ENCODE measurements around the gene IL10RB.
"Not testable (repeated sequence)": the region's sequence is repeated elsewhere in the genome, so short reads cannot be mapped to it uniquely, and the experiment has no call there.

Gene IL10RB

DNA sequence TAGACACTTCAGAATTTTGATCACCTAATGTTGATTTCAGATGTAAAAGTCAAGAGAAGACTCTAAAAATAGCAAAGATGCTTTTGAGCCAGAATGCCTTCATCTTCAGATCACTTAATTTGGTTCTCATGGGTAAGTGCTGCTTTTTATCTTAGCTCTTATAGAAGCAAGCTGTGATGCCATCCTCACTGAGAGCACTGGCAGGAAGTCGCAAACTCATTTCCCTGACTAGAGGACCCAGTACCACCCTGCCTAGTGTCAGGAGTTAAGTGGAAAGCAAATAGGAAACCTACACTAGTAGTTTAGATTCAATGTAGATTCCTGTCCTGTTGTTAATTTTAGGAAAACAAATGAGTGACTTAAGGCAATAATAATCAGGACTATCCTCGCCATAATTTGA lies 24.3 kb upstream of the IL10RB start:
- no peak for DNase-seq (ENCODE audit: low read depth)

DNA sequence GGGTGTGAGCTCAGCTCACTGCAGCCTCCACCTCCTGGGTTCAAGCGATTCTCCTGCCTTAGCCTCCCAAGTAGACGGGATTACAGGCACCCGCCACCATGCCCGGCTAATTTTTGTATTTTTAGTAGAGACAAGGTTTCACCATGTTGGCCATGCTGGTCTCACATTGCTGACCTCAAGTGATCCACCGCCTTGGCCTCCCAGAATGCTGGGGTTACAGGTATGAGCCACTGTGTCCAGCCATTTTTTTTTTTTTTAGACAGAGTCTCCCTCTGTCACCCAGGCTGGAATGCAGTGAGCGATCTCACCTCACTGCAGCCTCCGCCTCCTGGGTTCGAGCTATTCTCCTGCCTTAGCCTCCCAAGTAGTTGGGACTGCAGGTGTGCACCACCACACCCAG lies 23.3 kb upstream of the IL10RB start:
- DNase-seq (ENCODE audit: low read depth): not testable (repeated sequence)

DNA sequence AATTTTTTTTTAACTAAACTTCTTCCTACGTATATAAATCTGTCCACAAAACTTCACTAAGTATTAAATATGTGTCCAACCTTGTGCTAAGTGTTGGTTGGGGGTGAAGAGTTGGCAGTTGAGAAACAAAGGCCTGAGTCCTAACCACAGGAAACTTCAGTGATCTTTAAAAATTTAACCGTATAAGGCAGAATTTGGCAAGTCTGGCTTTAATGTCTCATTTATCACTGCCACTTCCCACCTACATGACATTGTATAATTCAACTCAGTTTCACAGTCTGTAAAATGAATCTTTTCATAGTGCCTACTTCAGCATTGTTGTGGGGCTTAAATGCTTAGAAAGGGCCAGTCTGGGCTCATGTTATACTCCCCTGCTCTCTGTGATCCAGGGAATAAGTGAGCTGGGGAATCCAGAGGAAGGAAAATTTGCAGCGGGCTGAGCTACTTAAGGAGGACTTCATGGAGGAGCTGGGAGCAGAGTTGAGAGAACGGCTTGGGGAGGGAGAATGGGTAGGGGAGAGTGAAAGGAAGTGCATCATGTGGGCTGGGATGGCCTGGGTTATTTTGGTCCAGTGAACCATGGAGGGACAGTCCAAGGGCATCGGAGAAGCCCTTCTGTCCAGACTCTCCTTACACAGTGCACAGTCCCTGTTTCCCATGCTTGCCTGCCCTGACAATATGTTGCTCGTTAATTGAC lies 21.9 kb upstream of the IL10RB start:
- DNase-seq (ENCODE audit: low read depth): no peak

DNA sequence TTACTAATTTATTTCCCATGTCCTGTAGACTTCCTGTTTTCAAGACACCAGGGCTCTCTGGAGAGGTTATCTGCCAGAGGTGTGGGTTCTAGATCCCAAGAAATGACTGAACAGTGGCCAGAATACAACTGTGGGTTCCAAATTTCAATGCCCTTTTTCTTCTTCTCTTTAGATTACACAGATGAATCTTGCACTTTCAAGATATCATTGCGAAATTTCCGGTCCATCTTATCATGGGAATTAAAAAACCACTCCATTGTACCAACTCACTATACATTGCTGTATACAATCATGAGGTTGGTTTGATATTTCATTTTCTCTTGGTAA lies 21.4 kb upstream of the IL10RB start:
- DNase-seq (ENCODE audit: low read depth): no peak

DNA sequence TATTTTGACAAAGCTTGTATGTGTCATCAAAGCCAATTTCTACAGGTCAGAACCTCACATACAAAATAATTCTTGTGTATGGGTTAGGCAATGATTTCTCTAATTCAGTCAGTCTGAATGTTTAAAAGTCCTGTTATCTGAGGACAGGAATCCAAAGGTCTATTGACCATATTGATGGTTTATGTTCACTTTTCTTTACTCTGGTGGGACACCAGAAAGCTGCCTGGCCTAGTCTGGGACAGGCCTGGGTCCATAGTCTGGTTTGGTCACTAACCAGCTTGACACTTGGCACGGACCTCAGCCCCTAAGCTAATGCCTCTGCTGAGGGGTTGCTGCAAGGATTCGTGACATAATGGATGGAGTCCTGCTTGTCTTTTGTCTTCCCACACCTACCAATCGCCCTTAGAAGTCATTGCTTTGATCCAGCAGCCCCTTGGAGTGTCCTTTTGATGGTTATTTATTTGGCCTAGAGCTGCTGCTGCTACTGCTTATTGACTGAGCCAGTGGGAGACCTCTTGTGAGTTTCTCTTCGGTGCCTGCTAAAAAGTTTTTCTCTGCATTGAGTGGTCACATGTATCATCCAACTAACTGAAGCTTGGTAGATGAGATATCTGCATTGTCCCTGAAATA lies 20.8 kb upstream of the IL10RB start:
- DNase-seq (ENCODE audit: low read depth): no peak

DNA sequence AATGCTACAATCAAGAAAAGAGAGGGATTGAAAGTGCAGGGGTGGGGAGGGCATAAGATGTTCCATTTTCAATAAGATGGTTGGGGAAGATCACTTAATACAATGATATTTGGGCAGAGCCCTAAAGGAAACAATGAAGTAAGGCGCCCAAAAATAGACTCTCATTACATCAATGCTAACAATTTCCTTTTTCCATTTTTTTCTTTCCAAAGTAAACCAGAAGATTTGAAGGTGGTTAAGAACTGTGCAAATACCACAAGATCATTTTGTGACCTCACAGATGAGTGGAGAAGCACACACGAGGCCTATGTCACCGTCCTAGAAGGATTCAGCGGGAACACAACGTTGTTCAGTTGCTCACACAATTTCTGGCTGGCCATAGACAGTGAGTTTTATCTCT lies 19.7 kb upstream of the IL10RB start:
- no peak for DNase-seq (ENCODE audit: low read depth)

DNA sequence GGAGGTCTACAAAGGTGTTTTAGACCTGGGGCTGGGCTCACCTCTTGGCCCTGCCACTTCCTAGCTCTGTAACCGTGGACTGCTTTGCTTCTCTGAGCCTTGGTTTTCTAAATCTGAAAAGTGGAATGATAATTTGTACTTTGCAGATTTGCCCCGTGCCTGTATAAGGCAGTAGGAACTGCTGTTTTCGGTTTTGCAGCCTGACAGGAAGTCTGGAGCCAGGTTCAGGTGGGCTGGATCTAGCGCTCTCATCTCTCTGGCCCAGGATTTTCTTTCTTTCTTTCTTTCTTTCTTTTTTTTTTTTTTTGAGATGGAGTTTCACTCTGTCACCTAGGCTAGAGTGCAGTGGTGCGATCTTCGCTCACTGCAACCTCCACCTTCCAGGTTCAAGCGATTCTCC lies 19.2 kb upstream of the IL10RB start:
- no peak for DNase-seq (ENCODE audit: low read depth)

DNA sequence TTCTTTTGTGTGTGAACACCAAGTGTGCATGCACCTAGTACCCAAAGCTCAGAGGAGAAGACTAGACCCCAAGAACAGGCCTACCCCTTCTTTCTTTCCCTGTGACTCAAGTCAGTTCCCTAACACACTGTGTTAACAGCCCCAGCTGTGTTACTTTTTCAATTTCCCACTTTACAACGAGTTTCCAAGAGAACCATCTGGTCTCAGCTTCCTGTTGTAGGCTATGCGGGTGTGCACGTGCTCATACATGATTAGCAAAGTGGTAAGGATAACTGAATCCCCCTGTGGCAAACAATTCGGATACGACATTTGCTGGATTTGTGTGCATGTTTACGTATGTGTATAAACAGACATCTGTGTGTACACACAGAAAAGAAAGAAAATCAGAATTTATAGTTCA lies 18.6 kb upstream of the IL10RB start:
- DNase-seq (ENCODE audit: low read depth): no peak

DNA sequence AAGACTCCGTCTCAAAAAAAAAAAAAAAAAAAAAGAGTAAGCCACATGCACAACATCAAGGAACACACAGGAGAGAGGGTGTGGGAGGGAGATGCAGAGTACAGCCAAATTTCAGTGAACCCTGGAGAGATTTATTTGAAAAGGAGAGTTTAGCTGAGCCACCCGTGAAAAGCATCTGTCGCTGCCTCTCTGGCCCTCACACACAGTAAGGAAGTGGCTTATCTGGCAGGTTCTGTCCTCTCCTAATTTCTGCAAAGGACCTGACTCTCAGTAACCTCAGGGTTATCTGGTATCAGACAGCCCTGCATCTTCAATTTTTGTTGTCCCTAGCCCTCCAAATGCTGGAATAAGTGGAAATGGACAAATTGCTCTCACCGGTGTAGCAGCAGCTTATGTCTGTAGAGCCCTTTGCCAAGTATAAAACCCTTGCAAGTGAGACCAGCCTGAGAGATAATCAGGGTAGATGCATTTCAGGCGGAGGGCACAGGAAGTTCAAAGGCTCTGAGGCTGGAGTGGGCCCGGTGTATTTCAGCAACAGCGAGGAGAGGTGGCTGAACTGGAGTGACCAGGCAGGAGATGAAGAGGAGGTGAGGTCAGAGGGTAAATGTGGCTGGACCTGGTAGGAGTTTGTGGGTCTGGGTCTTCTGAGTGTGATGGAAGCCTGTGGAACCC lies 16.7 kb upstream of the IL10RB start:
- DNase-seq (ENCODE audit: low read depth): no peak

DNA sequence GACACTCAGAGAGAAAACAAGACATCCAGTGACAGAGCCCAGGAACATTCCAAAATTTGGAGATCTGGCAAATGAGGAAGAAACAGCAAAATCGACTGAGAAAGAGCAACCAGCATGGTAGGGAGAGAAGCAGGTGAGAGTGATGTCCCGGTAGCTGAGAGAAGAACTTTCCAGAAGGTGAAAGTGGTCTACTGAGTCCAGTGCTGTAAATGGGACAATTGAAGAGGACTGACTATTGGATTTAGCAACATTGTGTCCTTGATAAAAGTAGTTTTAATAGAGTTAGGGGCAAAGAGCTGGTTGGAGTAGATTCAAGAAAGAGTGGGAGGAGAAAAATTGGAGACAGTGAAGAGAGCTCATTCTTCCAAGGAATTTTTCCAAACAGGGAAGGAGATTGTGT lies 15.0 kb upstream of the IL10RB start:
- no peak for DNase-seq (ENCODE audit: low read depth)

DNA sequence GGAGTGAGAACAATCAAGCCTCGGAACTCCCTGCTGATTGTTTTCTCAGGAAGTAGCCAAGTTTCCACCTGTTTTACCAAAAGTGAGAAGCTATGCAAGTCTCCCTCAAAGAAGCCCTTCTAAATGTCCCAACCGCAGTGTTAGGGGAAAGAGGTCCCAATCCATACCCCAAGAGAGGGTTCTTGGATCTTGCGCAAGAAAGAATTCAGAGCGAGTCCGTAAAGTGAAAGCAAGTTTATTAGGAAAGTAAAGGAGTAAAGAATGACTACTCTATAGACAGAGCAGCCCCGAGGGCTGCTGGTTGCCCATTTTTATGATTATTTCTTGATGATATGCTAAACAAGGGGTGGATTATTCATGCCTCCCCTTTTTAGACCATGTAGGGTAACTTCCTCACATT lies 12.8 kb upstream of the IL10RB start:
- not testable (repeated sequence) for DNase-seq (ENCODE audit: low read depth)

DNA sequence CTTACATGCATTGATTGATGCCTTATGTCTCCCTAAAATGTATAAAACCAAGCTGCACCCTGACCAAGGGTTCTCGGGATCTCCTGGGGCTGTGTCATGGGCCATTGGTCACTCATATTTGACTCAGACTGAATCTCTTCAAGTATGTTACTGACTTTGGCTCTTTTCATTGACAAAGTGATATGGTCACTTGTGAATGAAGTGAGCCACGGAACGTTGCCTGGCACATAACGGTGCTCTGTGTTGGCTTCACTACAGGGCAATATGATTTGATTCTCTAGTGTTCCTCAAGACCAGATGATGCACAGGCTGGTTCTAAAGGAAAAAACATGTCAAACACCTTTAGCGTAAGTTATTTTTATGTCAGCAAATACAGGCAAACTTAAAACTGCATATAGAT lies 11.4 kb upstream of the IL10RB start:
- DNase-seq (ENCODE audit: low read depth): no peak

DNA sequence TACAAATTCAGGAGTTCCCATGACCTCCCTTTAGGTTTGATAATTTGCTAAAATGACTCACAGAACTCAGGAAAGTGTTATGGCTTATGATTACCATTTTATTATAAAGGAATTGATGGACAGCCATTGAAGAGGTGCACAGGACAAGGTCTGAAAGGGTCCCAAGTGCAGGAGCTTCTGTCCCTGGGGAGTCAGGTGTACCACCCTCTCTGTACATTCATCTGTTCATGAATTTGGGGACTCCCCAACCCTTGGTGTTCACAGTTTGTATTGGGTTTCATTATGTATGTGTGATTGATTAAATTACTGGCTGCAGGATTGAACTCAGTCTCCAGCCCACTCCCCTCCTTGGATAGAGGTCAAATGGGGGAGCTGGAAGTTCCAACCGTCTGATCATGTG lies 10.8 kb upstream of the IL10RB start:
- DNase-seq (ENCODE audit: low read depth): no peak

DNA sequence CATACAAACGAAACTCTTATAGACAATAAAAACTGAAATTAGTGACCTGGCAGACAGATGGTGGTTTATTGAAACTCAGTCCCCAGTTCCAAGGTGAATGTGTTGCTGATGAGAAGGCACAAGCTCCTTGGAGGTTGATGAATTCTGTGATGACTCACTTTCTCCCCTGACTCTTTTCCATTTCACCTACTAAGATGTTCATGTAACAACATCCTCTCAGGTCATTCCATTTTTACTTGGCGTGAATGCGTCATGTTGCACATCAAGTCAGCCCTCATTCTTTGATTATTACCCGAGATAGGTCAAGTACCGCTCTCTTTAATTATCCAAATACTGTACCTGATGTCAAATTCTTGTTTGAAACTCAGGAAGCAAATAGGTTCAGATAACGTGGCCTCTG lies 10.1 kb upstream of the IL10RB start:
- no peak for DNase-seq (ENCODE audit: low read depth)

DNA sequence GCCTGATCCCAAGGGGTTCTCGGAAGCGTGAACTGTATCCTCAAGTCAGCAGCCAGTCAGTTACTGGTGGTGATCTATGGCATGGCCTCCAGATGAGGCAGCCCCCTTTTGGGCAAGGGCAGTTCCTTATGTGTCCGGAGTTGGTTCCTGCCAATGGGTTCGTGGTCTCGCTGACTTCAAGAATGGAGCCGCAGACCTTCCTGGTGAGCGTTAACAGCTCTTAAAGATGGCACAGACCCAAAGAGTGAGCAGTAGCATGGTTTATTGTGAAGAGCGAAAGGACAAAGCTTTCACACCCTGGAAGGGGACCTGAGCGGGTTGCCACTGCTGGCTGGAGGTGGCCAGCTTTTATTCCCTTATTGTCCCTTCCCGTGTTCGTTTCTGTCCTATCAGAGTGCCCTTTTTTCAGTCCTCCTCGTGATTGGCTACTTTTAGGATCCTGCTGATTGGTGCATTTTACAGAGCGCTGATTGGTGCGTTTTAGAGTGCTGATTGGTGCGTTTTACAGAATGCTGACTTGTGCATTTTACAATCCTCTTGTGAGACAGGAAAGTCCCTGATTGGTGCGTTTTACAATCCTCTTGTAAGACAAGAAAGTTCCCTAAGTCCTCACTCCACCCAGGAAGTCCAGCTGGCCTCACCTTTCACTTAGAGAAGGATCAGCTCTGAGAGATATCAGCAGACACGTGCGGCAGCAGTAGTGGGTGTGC lies 8.9 kb upstream of the IL10RB start:
- no peak for DNase-seq (ENCODE audit: low read depth)

DNA sequence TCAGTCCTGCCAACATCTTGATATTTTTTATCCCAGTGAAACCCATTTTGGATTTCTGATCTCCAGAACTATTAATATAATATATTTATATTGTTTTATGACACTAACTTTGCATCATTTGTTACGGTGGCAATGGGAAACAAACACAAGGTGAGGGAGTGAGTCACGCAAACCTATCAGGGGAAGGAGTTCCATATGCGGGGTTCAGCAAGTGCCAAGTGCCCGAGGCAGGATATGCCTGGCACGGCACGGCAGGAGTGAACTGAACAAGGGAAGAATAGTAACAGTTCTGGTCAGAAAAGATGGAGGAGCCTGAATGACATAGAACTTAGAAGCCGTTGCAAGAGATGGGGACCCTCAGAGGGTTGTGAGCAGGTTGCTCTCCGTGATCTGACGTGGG lies 7.7 kb upstream of the IL10RB start:
- no peak for DNase-seq (ENCODE audit: low read depth)

DNA sequence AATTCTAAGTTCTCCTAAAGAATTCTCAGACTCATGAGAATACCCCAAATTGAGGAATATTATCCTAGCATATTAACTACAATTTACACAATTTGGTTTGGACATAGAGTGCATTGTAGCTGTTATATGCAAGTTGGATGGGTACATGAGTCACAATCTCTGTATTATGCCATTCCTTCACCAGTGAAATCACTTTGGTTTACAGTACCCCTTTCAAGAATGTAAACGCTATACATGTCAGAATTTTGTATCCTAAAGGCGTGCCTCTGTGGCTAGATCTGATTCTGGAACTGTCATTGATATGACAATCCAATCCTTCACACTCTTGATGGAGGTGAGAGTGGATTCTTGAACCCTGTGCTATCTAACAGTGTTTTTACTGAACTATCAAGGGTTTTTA lies 6.7 kb upstream of the IL10RB start:
- DNase-seq (ENCODE audit: low read depth): no peak

DNA sequence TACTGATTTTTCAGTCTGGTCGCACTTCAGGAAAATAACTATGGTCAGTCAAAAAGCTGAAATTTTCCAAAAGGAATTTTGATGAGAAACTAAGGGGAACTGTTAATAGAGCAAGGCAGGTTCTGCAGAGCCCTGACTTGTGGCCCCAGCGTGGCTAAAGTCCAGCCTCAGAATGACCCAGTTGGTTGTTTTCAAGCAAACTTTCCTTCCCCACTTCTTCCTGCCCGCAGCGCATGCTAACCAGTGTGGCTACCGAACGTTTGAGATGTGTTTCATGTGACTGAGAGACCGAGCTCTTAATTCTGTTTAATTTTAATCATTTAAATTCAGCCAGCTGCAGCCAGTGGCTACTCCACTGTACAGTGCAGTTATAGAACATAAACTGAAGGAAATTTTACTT lies 6.2 kb upstream of the IL10RB start:
- no peak for DNase-seq (ENCODE audit: low read depth)

DNA sequence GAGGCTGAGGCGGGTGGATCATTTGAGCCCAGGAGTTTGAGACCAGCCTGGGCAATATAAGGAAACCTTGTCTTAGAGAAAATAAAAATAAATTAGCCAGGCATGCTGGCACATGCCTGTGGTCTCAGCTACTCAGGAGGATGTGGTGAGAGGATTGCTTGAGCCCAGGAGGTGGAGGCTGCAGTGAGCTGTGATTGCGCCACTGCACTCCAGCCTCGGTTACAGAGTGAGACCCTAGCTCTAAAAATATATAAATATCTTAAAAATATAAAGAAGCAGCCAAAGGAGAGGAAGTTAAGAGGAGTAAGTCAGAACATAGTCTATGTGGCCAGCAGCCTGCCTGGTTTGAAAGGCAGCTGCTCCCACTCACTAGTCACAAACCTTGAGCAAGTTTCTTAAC lies 4.5 kb upstream of the IL10RB start:
- DNase-seq (ENCODE audit: low read depth): no peak

DNA sequence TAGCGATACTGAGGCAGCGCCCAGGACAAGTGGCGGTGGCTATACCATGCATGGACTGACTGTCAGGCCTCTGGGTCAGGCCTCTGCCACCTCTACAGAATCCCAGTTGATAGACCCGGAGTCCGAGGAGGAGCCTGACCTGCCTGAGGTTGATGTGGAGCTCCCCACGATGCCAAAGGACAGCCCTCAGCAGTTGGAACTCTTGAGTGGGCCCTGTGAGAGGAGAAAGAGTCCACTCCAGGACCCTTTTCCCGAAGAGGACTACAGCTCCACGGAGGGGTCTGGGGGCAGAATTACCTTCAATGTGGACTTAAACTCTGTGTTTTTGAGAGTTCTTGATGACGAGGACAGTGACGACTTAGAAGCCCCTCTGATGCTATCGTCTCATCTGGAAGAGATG lies 3.2 kb upstream of the IL10RB start:
- no peak for DNase-seq (ENCODE audit: low read depth)

DNA sequence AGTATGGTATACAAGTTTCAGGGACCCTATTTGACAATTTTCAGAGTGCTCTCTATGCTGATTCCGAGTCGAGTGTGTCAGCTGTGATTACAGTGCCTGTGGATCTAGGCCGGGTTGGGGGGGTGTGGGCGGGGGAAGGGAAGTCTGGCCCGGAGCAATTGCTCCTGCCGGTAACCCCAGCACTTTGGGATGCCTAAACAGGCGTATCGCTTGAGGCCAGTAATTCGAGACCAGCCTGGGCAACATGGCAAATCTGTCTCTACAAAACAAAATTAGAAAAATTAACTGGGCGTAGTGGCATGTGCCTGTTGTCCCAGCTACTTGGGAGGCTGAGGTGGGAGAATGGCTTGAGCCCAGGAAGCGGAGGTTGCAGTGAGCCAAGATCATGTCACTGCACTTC lies 1.6 kb upstream of the IL10RB start:
- no peak for DNase-seq (ENCODE audit: low read depth)

DNA sequence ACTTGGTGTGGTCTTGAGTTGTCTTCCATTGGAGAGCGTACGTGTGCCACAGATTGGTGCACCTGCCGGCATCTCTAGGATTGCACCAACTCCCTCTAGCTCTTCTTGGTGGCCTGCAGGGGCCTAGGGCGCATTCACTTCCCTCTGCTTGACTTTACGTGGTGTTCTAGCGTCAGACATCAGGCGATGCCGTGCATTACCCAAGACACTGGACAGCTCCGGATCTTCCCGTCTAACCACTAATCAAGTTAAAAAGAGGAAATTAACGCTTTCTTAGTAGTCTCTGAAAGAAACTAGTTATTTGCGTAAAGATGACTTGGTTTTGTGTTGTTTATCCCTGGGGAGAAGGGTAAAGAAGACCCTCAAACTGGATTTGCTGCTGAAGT lies 510 bp upstream of the IL10RB start:
- DNase-seq (ENCODE audit: low read depth): no peak

DNA sequence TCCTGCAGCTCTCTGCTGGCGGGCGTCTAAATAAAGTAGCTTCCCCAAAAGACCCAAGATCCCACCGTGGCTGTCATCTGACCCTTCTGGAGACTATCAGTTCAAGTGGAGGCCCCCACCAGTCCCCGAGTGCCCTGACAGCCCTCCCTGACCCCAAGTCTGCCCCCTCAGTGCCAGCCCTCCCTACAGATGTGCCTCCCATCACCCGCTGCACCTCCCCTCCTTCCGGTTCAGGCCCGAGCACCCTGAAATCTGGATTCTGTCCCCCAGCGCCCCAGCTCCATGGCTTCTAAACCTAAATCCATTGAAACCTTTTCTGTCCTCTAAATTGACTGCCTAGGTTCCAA lies 595 bp downstream of the IL10RB start:
- no peak for DNase-seq (ENCODE audit: low read depth)
